Stimulated activated CD4-positive, alpha-beta T cell treated with anti-CD3 and anti-CD28 coated beads, Interleukin-12 subunit alpha, Interleukin-12 subunit beta, amount 100 ng/mL, for 4 hours (primary cell): ENCODE results near the gene PIEZO2.

Source experiments
- DNase-seq: peaks from one replicate; pipeline ENCODE4 v3.0.0-alpha.2; 2020

PIEZO2 gene

DNA sequence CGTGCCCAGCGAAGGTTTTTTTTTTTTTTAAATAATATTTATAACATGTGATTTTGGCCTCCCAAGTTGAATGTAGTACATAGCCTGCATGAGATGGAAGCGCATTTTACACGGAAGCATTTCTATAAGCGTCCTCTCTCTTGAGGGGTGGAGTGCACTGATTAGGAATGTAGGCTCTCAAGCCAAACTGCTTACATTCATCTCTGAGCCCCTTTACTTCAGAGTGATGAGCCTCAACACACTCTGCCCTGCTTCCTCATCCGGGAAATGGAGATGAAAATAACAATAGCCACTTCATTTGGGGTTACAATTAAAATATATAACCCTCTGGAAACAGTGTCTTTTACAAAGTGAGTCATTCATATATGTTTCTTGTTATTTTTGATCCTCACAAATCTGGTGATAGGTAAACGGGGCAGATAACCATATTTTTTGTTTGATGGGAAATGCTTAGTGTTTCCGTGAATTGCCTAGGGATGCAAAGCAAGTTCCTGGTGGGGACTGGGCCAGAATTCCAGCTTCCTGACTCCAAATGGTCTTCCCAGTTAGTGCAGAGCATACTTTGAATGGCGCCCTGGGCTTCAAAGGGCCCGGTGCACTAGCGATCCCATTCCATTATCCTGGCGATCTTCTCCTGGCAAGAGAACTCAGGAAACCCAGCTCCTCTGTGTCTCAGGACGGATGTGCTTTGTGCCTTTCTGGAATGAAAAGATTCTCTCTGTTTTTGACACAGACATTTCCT lies 124.3 kb downstream of the PIEZO2 start:
- no peak for DNase-seq

DNA sequence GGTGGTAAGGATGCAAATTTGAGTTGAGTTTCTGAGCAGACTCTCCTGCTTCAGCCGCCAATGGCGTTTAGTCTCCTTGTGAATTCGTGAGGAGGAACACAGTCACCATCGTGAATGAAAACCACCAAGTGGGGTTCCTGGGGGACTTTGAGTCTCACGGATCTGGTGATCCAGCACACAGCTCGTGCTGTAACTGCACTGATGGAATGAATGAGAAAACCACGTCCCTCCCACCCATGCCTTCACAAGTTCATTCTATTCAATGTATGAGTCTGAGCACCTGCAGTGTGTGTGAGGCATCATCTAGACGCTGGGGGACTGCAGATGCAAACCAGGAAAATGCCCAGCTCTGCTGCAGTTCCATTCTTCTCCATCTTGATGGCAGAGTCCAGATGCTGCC lies 127.9 kb downstream of the PIEZO2 start:
- DNase-seq = no peak

GRCh38 chr18:11020877-11021414 lies 128.4 kb downstream of the PIEZO2 start:
- DNase-seq = no peak

GRCh38 chr18:11020161-11020853 lies 129.1 kb downstream of the PIEZO2 start:
- no peak for DNase-seq

GRCh38 chr18:11019295-11020105 lies 129.9 kb downstream of the PIEZO2 start:
- DNase-seq = no peak

GRCh38 chr18:11009869-11010268 lies 139.5 kb downstream of the PIEZO2 start:
- DNase-seq = no peak

DNA sequence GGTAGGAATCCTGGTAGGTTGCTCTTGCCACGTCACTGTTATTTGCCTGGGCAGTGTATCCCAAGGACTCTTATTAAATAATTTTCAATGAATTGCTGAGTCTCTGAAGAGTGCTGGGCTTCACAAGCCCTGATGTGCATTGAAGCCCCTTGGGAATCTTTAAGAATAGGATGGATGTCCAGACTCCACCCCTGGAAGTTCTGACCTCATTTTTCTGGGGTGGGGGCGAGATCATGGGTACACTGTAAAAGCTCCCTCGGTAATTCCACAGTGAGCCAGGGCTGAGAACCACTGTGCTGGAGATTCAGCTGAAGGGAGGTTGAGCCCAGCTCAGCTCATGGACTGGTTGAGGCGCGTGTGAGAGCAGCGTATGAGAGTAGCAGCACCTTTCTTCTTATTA lies 140.2 kb downstream of the PIEZO2 start:
- no peak for DNase-seq

DNA sequence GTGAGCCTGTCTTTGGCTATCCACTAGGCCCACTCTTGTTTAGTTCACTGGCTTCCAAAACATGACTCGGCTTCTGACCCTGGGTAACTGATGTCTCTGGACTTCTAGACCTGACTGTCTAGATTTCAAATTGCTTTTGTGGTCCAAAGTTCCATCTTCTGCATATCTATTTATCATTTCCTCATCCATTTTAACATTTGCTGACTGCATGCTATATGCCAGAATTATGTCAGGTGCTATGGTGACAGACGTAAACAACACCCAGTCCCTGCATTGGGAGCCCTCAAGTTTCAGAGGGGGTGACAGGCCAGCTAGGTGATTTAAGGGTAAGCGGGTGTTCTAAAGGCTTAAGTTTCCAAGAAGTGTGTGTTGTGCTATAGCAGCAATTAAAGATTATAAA lies 140.9 kb downstream of the PIEZO2 start:
- no peak for DNase-seq

- no peak for DNase-seq
These were observed 143.8 kb downstream of the PIEZO2 start for GRCh38 chr18:11005528-11005927.

DNA sequence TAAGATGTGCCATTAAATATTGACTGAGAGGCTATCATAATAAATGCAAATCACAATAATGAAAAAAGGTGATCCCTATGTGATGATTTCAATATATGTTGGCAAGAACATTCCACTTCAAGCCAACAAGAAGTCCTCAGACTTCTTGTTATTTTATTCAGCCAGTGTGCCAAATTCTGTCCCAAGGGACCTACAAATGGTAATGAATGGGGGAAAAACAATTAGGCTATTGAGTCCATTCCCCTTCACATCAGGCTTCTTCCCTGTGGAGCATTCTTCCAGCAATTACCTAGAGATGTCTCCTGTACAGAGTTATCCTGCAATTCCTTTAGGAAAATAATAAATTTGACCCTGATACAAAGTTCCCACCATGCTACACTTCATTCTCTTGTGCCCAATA lies 144.4 kb downstream of the PIEZO2 start:
- no peak for DNase-seq

- DNase-seq = no peak
These were observed 145.1 kb downstream of the PIEZO2 start for GRCh38 chr18:11004294-11004693.

DNA sequence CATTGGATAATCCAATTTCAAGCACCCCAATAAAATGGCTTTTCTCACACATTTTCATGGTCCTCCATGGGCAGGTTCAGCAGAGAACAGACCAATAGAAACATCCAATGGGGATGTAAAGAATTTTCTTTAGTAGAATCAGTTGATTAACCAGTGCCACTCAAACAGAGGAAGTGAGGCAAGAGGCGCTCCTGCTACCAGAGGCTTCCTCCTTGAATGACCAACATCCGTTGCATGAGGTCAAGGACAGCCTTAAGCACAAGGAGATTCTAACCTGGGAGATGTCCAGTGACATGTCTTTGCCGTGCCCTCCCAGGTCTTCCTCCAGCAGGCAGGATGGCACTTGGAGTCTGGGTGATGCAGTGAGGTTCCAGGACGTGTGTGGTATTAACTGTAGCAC lies 146.6 kb downstream of the PIEZO2 start:
- no peak for DNase-seq

GRCh38 chr18:11002277-11002676 lies 147.1 kb downstream of the PIEZO2 start:
- DNase-seq = no peak

DNA sequence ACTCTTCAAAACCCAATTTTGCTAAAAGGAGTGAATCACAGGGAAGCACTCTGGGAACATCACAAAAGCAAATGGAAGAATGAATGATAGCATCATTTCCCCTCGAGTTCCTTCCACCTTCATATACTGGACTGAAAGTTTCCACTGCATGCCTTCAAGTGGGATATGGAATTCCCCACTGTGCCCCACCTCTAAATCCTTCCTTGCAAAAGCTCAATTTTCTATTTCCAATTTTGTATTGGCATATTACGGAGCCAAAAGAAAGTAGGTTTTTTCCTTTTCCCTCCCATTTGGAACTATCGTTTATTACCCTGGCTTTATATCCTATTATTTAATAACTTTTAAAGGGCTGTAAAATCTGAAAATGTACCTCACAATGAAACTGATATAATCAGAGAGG lies 149.3 kb downstream of the PIEZO2 start:
- DNase-seq = no peak

GRCh38 chr18:10997885-10998284 lies 151.5 kb downstream of the PIEZO2 start:
- no peak for DNase-seq

DNA sequence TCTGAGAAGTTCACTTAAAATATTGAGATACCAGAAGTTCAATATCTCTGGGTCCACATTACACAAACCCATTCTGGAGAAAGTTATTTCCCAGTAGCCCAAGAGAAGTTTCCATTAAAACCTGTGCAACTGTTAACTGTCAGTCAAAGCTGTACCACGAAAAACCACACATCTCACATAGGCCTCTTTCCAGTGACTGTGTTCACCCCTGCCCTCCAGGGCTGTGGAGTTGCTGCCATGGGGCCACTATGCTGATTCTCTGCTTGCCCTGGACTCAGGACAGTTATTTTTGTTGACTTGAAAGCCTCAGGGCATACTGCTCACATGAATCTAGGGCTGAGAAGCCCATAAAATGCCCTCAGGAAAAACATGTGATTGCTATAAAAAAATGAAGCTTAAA lies 153.8 kb downstream of the PIEZO2 start:
- no peak for DNase-seq

- no peak for DNase-seq
These were observed 159.9 kb downstream of the PIEZO2 start for GRCh38 chr18:10989486-10989885.

DNA sequence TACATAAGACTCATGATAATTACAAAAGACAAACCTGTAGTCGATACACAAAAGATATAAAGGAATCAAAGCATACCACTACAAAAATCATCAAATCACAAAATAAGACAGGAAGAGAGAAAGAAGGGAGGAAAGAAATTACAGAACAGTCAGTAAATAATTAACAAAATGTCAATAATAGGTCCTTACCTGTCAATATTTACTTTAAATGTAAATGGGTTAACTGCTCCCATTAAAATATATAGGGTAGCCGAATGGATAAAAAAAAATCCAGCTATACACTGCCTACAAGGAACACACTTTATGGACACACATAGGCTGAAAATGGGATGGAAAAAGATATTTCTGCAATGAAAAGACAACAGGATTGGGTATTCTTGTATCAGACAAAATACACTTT lies 163.7 kb downstream of the PIEZO2 start:
- DNase-seq = no peak

DNA sequence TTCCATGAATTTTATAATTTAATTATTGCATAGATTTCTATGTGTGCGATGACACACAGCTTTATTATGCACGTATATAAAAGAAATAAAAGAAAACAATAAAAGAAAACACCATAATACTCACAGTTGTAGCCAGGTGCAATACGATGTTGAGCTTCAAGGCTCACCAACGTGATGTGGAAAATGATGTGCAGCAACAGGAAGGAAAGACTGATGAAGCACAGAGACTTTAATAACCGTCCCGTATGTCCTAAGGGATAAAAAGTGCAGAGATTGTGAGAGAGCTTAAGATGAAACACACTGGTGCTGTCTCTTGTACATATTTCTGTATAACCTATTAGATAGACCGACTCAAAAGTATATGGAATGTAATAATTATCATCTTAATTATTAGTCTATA lies 170.0 kb downstream of the PIEZO2 start:
- no peak for DNase-seq

- no peak for DNase-seq
These were observed 172.3 kb downstream of the PIEZO2 start for GRCh38 chr18:10977042-10977441.

DNA sequence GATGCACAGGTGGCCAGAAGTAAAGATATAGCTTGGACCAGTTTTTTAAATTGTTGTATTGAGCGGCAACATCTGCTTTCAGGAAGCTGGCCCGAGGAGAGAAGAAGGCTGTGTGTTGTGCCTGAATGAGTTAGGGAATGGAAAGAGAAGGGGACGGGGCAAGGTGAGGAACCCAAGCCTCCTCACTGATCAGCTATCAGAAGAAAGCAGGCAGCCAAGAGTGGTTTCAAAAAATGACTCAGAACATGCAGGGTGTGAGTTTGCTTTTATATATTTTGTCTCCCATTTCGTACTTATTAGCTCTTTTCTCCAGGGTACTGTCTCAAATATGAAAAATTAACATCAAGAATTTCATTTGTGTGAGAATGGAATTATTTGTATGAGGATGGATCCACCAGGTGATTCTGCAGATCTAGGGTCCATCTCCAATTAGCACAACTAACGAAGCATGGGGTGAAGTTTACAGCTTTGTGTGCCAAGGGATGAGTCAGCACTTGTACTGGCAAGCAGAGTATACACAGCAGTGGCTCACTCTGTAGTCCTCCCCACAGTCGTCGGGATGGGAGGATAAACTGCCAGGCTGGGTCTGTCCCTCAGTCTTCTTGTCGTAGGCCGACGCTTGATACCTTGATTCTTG lies 175.7 kb downstream of the PIEZO2 start:
- DNase-seq = no peak

DNA sequence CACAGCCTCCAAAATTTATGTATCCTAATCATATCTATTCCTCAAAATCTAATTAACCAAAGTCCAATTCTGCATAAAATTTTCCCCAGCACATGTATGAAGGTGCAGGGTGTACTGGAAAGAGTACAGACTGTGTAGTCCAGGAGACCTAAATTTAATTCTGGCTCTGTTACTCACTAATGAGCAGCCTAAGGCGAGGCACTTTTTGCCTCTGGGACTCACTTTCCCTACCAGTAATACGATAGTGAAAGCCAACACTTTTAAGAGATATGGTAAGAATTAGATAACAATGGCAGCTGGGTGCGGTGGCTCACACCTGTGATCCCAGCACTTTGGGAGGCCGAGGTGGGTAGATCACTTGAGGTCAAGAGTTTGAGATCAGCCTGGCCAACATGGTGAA lies 177.7 kb downstream of the PIEZO2 start:
- DNase-seq = no peak

GRCh38 chr18:10965119-10965518 lies 184.2 kb downstream of the PIEZO2 start:
- no peak for DNase-seq
